GM19238 (cell line): Measurements from ENCODE around the gene MEIOSIN.

Experiments used
- DNase-seq: peaks from one replicate; pipeline ENCODE4 v3.0.0; 2011; ENCODE audit warnings: low spot score; ENCODE audit not compliant: insufficient read length

The MEIOSIN gene

DNA sequence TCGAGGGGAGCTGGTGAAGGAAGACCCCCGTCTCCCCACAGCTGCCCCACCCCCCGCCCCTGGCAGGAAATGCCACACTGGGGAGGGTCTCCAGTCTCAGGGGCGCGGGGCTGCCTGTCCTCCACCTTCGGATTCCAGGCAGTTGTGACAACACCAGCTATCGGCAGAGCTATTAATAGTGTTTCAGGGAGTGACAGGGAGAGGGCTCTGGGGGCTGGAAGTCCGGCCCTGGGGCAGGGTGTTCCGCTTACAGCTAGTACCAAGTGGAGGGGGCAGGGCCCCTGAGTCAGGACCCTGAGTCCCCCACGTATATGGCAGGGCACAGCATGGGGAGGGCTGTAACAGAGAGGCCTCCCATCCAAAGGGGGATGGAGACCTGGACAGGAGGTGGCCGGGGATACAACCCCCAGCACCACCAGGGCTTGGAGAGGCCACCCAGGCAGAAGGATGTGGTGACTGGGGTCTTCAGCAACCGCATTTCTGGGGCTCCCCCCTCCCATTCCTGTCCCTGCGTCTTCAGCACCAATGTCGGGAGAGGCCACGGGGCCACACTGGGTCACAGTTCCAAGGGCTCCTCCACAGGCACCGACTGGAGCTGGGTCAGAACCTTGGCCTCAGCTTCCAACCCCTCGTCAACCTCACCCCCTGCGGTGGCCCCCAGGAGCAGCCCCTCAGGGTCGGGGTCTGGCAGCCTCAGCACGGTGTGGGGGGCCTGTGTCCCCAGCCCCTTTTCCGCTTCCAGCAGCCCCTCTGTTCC is 31.9 kb downstream of the MEIOSIN start:
- DNase-seq: no peak

GRCh38 chr19:45765702-45766295 is 32.6 kb downstream of the MEIOSIN start:
- no peak for DNase-seq

DNA sequence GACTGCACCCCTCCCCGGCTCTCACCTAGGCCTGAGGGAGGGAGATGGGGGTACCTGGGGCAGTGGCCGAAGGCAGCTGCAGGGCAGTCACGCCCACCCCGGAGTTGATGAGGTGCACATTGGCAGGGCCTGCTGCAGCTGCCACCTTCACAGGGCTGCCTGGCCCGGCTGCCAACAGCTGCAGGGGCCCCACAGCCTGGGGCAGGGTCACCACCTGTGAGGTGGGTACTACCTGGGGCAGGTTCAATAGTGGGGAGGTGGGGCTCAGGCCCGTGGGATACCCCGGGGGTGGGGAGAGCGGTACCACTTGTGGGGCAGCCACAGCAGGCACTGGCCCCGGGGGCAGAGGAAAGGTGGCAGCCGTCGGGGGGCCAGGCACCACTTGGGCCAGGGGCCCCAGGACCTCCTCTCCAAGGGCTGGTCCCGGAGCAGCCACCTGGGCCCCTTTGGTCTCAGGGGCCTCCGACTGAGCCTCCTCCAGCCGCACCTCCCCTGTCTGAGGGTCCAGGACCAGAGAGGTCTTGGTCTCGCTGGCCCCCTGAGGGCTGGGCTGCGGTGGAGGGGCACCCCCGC is 33.1 kb downstream of the MEIOSIN start:
- DNase-seq: no peak

DNA sequence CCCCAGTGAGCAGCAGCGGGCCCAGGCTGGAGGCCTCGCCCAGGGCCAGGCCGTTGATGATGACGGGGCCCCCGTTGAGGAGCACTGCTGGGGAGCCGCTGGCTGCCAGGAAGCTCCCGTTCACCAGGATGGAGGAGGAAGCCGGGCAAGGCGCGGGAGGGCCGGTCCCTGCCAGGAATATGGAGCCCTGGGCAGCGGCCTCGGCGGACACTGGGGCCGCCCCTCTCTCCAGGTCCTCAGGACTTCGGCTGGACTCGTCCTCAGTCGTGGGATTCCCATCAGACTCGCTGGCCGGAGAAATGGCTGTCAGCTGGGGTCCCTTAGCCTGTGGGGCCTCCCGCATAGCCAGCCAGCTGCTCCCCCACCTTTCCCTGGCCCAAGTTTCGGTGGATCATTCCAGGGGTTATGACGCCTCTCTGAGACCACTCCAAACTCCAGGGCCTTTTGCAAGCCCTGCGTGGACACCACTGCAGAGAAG is 33.7 kb downstream of the MEIOSIN start:
- DNase-seq: no peak

- no peak for DNase-seq
Observed at GRCh38 chr19:45767410-45767880, 34.2 kb downstream of the MEIOSIN start.

DNA sequence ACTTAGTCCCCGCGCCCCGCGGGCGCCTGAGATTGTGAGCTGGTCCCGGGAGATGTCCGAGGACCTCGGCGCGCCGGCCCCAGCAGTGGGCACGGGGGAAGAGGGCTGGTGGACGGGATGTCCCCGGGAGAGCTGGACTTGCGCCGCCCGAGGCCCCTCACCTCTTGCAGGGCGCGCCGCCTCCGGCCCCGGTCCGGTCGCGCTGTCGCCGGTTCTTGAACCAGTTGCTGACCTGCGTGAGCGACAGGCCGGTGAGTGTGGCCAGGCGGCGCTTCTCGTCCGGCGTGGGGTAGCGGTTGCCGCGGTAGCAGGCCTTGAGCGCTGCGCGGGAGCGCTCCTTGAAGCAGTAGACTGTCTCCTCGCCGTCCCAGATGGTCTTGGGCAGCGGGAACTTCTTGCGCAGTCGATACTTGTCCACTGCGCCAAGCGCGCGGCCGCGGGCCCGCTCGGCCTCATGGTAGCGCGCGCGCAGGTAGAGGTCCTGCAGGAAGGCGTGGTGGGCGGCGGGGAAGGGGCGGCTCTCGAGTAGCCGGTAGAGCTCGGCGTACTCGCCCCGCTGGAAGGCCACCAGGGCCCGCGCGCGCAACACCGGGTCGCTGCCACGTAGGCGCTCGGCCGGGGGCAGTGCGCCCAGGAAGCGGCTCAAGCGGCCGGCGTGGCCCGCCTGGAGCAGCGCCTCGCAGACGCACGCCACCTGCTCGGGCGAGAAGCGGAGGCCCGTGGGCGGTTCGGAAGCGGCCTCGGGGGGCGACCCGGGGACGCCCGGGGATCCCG is 34.8 kb downstream of the MEIOSIN start:
- peak; percentile 51 for DNase-seq

- DNase-seq: no peak
Observed at GRCh38 chr19:45768655-45768983, 35.4 kb downstream of the MEIOSIN start.

GRCh38 chr19:45768984-45769782 is 35.9 kb downstream of the MEIOSIN start, which contains the start of gene SIX5:
Gene SIX5, minus strand, starts transcription at chr19:45769252. Its CDS starts 408 bp downstream, at chr19:45768844.
- DNase-seq: peak; percentile 99

DNA sequence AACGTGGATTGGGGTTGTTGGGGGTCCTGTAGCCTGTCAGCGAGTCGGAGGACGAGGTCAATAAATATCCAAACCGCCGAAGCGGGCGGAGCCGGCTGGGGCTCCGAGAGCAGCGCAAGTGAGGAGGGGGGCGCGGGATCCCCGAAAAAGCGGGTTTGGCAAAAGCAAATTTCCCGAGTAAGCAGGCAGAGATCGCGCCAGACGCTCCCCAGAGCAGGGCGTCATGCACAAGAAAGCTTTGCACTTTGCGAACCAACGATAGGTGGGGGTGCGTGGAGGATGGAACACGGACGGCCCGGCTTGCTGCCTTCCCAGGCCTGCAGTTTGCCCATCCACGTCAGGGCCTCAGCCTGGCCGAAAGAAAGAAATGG is 36.6 kb downstream of the MEIOSIN start:
- DNase-seq: no peak

DNA sequence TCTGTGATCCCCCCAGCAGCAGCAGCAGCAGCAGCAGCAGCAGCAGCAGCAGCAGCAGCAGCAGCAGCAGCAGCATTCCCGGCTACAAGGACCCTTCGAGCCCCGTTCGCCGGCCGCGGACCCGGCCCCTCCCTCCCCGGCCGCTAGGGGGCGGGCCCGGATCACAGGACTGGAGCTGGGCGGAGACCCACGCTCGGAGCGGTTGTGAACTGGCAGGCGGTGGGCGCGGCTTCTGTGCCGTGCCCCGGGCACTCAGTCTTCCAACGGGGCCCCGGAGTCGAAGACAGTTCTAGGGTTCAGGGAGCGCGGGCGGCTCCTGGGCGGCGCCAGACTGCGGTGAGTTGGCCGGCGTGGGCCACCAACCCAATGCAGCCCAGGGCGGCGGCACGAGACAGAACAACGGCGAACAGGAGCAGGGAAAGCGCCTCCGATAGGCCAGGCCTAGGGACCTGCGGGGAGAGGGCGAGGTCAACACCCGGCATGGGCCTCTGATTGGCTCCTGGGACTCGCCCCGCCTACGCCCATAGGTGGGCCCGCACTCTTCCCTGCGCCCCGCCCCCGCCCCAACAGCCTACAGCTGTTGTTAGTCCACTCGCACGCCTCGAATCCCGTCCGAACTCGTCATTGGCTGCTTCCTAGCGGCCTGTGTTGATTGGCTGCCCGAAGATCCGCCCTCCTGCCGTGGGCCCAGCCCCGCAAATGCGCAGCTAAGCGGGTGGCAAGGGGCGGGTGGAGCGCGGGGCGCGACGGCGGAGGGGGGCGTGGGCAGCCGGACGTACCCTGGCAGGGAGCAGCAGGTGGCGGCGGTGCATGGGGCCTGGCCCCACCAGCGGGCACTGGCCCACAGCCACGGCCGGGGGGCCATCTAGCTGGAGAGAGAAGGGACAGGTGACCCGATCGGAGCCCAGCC is 37.2 kb downstream of the MEIOSIN start:
- peak; percentile 96 for DNase-seq

DNA sequence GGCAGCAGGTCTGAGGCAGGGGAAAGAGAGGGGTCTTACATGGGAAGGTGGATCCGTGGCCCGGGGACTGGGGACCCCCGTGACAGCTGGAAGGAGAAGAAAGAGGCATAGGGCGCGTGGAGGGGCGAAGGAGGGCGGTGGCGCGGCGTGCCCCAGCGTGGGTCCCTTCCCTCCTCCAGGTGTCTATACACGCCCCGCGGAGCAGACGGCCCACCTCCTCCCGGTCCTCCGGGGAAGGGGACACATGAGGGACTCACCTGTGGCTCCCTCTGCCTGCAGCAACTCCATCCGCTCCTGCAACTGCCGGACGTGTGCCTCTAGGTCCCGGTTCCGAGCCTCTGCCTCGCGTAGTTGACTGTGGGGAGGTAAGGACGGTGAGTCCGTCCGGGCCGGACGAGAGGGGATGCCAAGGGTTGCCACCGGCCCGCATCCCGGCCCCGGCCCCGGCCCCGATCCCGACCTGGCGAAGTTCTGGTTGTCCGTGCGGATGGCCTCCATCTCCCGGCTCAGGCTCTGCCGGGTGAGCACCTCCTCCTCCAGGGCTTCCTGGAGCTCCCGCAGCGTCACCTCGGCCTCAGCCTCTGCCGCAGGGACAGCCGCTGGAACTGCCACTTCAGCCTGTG is 38.2 kb downstream of the MEIOSIN start:
- no peak for DNase-seq

GRCh38 chr19:45772130-45772840 is 39.0 kb downstream of the MEIOSIN start:
- no peak for DNase-seq

DNA sequence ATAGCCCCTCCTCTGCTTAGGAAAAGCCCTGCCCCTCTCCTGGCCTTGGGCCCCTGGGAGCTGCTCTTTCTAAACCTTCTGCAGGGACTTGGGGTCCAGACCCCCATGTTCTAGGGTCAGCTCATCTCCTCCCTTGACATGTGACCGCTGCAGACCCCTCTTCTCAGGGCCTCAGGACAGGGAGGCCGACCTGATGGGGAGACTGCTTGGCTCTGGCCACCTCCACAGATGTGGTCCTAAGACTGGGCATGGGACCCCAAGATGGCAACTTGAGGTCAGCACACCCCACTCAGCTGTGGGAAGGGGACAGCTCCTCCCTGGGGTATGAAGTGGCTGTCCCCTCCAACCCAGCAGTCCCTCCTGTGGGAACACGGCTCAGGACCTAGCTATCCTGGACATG is 39.7 kb downstream of the MEIOSIN start:
- no peak for DNase-seq

GRCh38 chr19:45773384-45773783 is 40.1 kb downstream of the MEIOSIN start:
- DNase-seq: no peak

DNA sequence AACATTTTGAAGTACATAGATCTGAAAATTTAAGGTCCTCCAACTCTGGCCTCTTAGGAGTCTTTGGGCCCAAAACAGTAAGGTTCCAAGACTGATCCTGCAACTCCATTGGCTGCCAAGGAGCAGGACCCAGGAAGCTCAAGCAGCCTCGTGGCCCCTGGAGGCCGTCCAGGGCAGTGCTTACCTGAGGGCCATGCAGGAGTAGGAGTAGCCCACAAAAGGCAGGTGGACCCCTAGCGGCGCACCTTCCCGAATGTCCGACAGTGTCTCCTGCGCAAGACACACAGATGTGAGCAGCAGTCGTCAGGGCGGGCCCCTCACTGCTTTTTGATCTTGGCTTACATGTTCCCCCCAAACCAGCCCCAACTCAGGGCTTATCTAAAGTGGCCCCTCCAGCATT is 41.5 kb downstream of the MEIOSIN start:
- DNase-seq: no peak

DNA sequence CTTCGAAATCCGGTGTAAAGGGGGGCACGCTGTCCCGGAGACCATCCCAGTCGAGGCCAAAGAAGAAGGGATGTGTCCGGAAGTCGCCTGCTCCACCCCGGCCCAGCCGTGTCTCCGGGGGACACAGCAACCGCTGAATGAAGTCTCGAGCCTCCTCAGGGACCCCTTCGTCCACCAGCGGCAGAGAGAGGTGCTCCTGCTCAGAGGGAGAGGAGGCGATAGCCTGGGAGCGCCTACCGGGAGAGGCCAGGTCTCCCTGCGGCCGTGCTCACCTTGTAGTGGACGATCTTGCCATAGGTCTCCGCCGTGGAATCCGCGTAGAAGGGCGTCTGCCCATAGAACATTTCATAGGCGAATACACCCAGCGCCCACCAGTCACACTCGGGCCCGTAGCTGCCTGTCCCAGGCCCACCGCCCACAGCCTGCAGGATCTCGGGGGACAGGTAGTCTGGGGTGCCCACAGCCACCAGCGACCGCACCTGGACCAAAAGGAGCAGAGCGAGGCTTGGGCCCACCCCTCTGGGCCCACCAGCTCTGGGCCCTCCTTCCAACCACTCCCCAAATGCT is 44.2 kb downstream of the MEIOSIN start:
- DNase-seq: no peak

- DNase-seq: no peak
Observed at GRCh38 chr19:45778010-45778661, 44.9 kb downstream of the MEIOSIN start.
